ENCODE results near the gene FYTTD1.
A peak's percentile ranks its signal among the peaks of the same experiment; 100 is the strongest.

FYTTD1 gene

GRCh38 chr3:197737319-197737649 lies 12.4 kb upstream of the FYTTD1 start:
- DNase-seq (ENCODE audit: low read depth in 2 of 2), result peak in 1 of 2 experiments; percentile 1

- no peak for DNase-seq (ENCODE audit: low read depth in 2 of 2)
Measured at GRCh38 chr3:197737749-197738462, 11.8 kb upstream of the FYTTD1 start.

- no peak for DNase-seq (ENCODE audit: low read depth in 2 of 2)
Measured at GRCh38 chr3:197742787-197743186, 6.9 kb upstream of the FYTTD1 start.

- DNase-seq (ENCODE audit: low read depth in 2 of 2), result no peak
Measured at GRCh38 chr3:197746209-197746608, 3.5 kb upstream of the FYTTD1 start.

DNA sequence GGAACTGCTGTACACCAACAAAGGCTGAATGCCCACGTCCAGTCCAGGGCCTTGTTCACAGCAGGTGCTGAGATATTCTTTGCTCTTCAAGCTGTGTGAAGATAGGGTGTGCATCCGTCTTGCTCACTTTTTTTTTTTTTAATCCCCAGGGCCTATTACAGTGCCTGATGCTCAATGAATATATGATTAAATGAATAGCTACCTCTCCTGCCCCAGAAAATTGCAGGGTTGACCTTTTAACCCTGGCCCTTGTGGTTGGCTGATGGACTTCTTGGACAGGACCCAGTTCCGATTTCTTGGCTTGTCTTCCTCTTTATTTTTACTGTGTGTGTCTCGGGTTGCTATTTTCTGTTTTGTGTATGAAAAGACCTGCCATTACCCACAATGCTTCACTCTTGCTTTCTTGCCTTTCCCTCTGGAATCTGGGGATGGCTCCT lies 2.9 kb upstream of the FYTTD1 start:
- DNase-seq (ENCODE audit: low read depth in 2 of 2), result no peak

DNA sequence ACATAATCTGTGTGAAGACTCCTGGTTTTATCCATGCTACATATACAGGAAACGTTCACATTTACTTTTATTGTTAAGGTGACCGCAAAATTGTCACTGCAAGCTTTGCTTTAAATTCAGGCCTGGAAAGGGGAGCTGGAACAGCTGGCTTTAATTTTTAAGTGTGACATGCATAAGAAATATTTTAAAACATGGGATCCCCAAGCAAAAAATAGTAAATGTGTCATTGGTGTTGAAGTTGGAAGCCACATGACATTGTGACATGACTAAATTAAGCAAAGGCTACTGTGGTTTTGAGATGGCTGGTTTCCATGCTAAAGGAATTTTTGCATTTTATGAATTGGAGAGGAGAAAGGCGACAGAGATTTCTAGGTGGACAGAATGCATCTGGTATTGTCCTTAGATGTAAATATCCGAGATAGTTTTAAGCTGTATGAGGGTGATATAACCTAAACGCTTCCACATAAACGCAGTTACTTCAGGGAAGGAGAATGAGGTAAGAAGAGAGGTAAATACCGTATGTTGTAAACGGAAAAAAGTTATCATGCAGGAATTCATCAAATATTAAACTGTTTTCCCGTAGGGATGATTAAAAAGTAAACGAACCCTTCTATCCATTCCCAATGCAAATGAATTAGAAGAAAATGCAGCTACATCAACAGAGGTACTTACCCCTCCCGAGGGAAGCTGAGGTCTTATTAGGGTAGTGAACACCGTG lies 927 bp upstream of the FYTTD1 start:
- DNase-seq (ENCODE audit: low read depth in 2 of 2), result no peak

DNA sequence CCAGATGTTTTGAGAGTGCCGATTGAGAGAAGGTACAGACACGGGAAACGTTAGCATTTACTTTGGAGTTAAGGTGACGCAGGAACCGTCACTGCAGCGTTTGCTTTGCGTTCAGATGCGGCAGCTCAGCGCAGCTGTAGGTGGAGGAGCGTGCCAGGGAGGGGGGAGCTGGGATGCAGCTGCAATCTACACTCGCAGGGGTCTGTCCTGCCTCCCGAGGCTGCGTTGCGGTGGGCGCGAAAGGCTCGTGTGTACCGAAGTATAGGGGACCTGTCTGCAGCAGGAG lies 425 bp upstream of the FYTTD1 start:
- peak; percentile 43 to 45 for DNase-seq (ENCODE audit: low read depth in 2 of 2)

GRCh38 chr3:197750396-197750831 lies 731 bp downstream of the FYTTD1 start:
- peak; percentile 17 to 36 for DNase-seq (ENCODE audit: low read depth in 2 of 2)

- DNase-seq (ENCODE audit: low read depth in 2 of 2), result peak; percentile 20 to 39
Measured at GRCh38 chr3:197750858-197751737, 1.4 kb downstream of the FYTTD1 start.

DNA sequence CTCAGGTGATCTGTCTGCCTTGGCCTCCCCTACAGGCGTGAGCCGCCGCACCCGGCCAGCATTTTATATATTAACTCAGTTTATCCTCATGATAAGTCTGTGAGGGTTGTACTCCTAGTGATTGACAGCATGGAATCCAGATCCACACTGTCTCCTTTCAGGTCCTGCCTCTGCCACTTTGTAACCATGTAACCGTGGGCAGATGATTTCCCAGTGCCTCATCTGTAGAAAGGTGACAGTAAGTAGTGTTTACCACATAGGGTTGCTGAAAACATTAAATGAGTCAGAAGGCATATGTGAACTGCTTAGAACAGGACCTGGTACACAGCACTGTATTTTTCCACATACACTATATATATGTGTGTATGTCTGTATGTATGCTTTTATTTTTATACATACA lies 2.4 kb downstream of the FYTTD1 start:
- no peak for DNase-seq (ENCODE audit: low read depth in 2 of 2)

DNA sequence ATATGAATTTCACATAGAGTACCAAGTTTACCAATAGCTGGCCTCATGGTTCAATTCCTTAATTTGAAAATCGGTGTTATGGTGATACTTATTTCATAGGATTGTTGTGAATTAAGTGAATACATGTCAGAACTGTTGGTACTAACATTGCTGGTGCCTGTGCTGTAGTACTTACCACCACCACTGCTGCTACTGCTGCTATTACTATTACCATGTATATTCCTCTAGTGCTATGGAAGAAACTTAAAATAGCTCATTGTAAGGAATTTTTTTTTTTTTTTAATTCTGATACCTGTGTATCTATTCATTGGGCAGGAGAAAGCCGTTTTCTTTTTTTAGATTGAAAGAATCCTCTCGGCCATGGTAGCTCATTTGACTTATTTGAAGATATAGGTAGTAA lies 3.6 kb downstream of the FYTTD1 start:
- no peak for DNase-seq (ENCODE audit: low read depth in 2 of 2)

- no peak for DNase-seq (ENCODE audit: low read depth in 2 of 2)
Measured at GRCh38 chr3:197756704-197757103, 7.0 kb downstream of the FYTTD1 start.

GRCh38 chr3:197758512-197758911 lies 8.8 kb downstream of the FYTTD1 start:
- no peak for DNase-seq (ENCODE audit: low read depth in 2 of 2)

- no peak for DNase-seq (ENCODE audit: low read depth in 2 of 2)
Measured at GRCh38 chr3:197761784-197762183, 12.1 kb downstream of the FYTTD1 start.

GRCh38 chr3:197775317-197775716 lies 25.6 kb downstream of the FYTTD1 start:
- no peak for DNase-seq (ENCODE audit: low read depth in 2 of 2)

DNA sequence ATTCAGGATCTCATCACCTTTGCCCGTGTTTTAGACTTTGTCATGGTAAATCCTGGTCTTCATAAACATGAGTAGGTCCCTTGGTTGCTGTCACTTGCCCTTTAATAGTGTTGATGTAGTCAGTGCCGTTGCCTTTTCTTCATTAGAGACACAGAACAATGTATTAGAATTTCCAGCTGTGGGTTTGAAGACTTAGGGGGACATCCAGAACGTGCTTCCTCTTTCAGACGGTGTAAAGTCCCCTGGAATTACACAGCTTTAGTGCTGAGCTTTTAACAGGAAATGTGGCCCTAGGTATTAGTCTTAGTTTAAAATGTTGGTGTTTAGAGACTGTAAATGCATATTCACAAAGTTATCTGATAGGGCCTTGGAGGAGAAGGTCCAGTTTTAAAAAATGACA lies 32.5 kb downstream of the FYTTD1 start:
- DNase-seq (ENCODE audit: low read depth in 2 of 2), result no peak

DNA sequence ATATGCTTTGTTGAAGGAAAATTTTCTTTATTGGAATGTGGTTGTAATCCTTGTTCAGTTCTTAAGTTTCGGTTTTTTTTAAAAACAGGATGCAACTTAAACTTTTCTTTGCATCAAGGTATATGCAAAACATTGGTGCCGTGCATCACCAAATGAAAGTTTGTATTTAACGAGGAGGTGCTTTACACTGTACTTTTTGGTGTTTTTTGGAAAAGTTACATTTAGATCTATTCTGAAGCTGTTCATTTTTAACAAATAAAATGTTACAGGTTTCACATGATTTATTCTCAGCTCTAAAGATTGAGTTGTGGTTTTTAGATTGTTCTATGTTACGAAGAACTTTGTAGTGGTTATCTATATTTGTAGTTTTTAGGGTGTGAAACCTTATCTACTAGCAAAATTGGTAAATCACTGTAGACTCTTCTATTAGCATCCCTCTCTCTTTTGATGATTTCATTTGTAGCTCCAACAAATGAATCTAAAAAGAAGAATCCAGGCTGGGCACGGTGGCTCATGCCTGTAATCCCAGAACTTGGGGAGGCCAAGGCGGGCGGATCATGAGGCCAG lies 34.4 kb downstream of the FYTTD1 start:
- no peak for DNase-seq (ENCODE audit: low read depth in 2 of 2)

DNA sequence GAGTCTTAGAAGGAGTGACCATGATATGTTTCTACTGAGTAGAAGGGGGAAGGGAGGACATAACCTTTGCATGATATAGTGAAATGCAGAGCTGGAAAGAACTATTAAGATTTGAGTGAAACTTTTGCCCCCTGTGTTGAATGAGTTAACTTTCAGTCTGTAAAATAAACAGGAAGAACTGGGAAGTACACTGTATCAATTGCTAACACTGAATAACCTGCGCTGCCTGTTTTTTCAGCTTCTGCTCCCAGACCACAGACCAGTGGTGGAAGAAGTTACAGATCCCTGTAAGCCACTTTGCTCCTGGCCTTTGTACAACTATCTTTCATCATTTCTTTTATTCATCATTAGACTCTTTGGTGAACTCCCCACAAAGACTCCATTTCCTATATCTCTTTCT lies 37.7 kb downstream of the FYTTD1 start:
- no peak for DNase-seq (ENCODE audit: low read depth in 2 of 2)

DNA sequence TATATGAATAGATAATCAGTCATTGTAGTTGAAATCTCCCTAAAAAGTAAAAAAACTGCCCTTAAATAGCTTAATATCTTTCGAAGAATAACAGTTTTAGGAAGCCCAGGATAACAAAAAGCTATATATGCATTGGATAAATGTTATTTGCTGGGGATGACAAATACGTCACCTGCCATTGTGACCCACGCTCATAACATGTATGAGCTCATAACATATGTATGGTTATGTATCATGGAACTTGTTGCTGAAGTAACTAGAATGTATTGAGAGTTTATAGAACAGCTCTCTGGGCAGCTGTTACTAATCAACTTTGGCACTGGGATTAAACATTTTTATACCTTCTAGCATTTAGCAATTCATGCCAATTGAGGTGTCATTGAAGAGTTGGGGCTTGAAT lies 39.6 kb downstream of the FYTTD1 start:
- DNase-seq (ENCODE audit: low read depth in 2 of 2), result no peak

DNA sequence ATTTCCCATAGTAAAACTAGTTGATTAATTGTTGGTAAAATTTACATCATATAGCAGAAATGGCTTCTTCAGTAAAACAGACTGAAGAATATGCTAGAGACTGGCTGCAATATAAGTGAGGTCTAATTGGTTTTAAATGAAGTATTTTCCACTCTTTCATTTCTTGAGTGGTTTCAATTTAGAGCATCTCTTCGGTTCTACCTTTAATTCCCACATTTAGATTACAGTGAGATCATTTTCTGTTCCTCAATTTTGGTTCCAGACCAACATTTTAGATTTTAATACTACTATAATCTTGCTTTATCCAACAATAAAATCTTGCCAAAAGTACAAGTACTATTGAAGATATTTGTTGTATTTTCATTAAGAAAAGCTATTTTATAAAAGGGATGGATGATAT lies 40.4 kb downstream of the FYTTD1 start:
- no peak for DNase-seq (ENCODE audit: low read depth in 2 of 2)

DNA sequence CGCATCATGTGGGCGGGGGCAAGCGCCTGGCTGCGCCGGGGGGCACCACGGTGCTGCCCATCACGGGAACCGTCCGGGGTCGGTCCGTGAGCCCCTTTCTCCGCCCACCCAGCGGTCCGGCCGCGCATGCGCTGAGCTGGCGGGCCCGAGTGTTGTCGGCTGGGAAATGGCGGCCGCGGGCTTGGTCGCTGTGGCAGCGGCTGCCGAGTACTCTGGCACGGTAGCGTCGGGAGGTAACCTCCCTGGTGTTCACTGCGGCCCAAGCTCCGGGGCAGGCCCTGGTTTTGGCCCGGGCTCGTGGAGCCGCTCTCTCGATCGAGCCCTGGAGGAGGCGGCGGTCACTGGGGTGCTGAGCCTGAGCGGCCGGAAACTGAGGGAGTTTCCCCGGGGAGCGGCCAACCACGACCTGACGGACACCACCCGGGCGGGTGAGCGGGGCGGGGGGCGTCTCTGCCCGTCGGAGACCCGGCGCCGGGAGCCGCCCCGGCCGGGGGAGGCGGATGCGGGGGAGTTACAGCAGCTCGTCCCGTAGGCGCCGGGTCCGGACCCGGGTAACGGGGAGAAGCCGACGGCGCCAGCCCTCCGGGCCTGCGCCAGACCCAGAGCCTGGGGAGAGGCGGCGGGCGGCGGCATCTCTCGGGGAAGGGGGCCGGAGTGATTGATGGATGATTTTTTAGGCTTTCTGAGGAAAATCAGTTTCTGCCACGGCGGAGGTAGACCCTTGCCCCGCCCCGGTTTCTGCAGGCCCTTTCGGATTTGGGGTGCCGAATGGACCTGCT lies 41.6 kb downstream of the FYTTD1 start, which contains the start of gene LRCH3:
TSS of gene LRCH3 (plus strand) at position 142 of the 779 bp plus-strand sequence. CDS start at position 167, 25 bp downstream.
- DNase-seq (ENCODE audit: low read depth in 2 of 2), result peak; percentile 65 to 77
